HEK293T (cell line): ENCODE data around the gene PPM1J.

Source experiments
- BHLHE40 ChIP-seq: fragments of 450-650 bp; IDR thresholded peaks from 2 replicates; pipeline ENCODE4 v1.6.1; 2016; ENCODE audit warnings: mild to moderate bottlenecking, moderate library complexity, borderline replicate concordance
- CTBP1 ChIP-seq: fragments of 450-650 bp; IDR thresholded peaks from 2 replicates; pipeline ENCODE4 v1.6.1; 2016; ENCODE audit warnings: borderline replicate concordance
- ELF4 ChIP-seq: fragments of 450-650 bp; IDR thresholded peaks from 2 replicates; pipeline ENCODE4 v1.6.1; 2017; ENCODE audit warnings: antibody characterized with exemption
- SUZ12 ChIP-seq: fragments of 450-650 bp; IDR thresholded peaks from 2 replicates; pipeline ENCODE4 v1.6.1; 2016; ENCODE audit warnings: mild to moderate bottlenecking

- TF ChIP-seq CTBP1 (no peak), ELF4 (no peak), BHLHE40 (no peak), SUZ12 (no peak)
Observed at GRCh38 chr1:112694363-112694929, 20.7 kb downstream of the PPM1J start.
